HG03196 (cell line): ENCODE results near the gene ELAVL2.

ENCODE experiments used
- ATAC-seq: cut with Tn5 transposase; IDR thresholded peaks from one replicate; pipeline ENCODE4 v1.9.1; 2021; ENCODE audit not compliant: unreplicated experiment

Gene ELAVL2

GRCh38 chr9:23772385-23772783 is 53.7 kb downstream of the ELAVL2 start:
- no peak for ATAC-seq

- ATAC-seq, result no peak
Observed at GRCh38 chr9:23771746-23772384, 54.2 kb downstream of the ELAVL2 start.

GRCh38 chr9:23769307-23769935 is 56.6 kb downstream of the ELAVL2 start:
- no peak for ATAC-seq

GRCh38 chr9:23768861-23769260 is 57.2 kb downstream of the ELAVL2 start:
- ATAC-seq, result no peak

GRCh38 chr9:23766613-23767012 is 59.4 kb downstream of the ELAVL2 start:
- ATAC-seq, result no peak

- ATAC-seq, result no peak
Observed at GRCh38 chr9:23765561-23765960, 60.5 kb downstream of the ELAVL2 start.

- no peak for ATAC-seq
Observed at GRCh38 chr9:23764219-23764618, 61.8 kb downstream of the ELAVL2 start.

GRCh38 chr9:23754551-23754950 is 71.5 kb downstream of the ELAVL2 start:
- ATAC-seq, result no peak

- ATAC-seq, result no peak
Observed at GRCh38 chr9:23752859-23753258, 73.2 kb downstream of the ELAVL2 start.

GRCh38 chr9:23751633-23752032 is 74.4 kb downstream of the ELAVL2 start:
- ATAC-seq, result no peak

- no peak for ATAC-seq
Observed at GRCh38 chr9:23750808-23751207, 75.2 kb downstream of the ELAVL2 start.

GRCh38 chr9:23747088-23748075 is 78.7 kb downstream of the ELAVL2 start:
- ATAC-seq, result no peak

GRCh38 chr9:23746317-23746716 is 79.7 kb downstream of the ELAVL2 start:
- no peak for ATAC-seq

GRCh38 chr9:23743036-23743435 is 83.0 kb downstream of the ELAVL2 start:
- no peak for ATAC-seq

- ATAC-seq, result no peak
Observed at GRCh38 chr9:23741351-23741750, 84.7 kb downstream of the ELAVL2 start.

GRCh38 chr9:23740531-23740930 is 85.5 kb downstream of the ELAVL2 start:
- no peak for ATAC-seq

- no peak for ATAC-seq
Observed at GRCh38 chr9:23739753-23740152, 86.3 kb downstream of the ELAVL2 start.

GRCh38 chr9:23736293-23736692 is 89.7 kb downstream of the ELAVL2 start:
- ATAC-seq, result no peak

GRCh38 chr9:23733495-23734078 is 92.5 kb downstream of the ELAVL2 start:
- ATAC-seq, result no peak

- no peak for ATAC-seq
Observed at GRCh38 chr9:23731353-23731752, 94.7 kb downstream of the ELAVL2 start.

GRCh38 chr9:23730364-23730763 is 95.7 kb downstream of the ELAVL2 start:
- ATAC-seq, result no peak
